Pulmonary artery endothelial cell (primary cell): ENCODE measurements around the gene KIFC1. TPM values are rescaled to one million over a fixed set of nuclear protein-coding genes. Genes with fewer than 3 reads are reported as not detected.
A peak's percentile ranks its signal among the peaks of the same experiment; 100 is the strongest.

ENCODE experiments used
- DNase-seq: peaks from one replicate; pipeline ENCODE4 v3.0.0-alpha.2; 2011; ENCODE audit warnings: low read depth, low spot score
- total RNA-seq: library from RNA; depleted of rRNA; stranded (reverse); fragments of >200 nt; gene quantifications from 2 replicates; pipeline ENCODE4 v1.2.3, GENCODE V29; 2014

KIFC1 gene
- total RNA-seq, 1 donor from 2014 or later: 19.9 TPM

GRCh38 chr6:33442283-33442682 is 50.7 kb downstream of the KIFC1 start:
- no peak for DNase-seq

- no peak for DNase-seq
Observed at GRCh38 chr6:33443025-33443424, 51.4 kb downstream of the KIFC1 start.

- DNase-seq: no peak
Observed at GRCh38 chr6:33443619-33444504, 52.2 kb downstream of the KIFC1 start.

DNA sequence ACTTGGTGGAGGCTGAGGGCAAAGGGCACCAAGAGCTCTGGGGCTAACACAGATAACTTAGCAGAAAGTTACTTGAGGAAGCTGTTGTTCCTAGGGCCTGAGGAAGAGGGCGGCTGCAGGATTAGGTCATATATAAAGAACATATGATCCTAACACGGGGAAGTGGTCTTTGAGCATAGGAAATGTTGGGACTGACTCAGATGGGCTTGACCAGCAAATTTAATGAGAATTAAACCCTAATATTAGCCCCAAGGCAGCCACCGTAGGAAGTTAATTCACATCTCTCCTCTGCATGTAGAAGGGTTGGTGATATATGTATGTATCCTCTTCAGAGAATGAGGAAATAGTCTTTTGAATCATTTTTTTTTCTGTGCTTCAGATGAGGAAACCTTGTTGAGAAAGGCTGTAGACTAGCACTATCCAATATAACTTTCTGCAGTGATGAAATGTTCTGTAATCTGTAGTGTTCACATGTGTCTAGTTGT is 53.5 kb downstream of the KIFC1 start:
- DNase-seq: no peak

DNA sequence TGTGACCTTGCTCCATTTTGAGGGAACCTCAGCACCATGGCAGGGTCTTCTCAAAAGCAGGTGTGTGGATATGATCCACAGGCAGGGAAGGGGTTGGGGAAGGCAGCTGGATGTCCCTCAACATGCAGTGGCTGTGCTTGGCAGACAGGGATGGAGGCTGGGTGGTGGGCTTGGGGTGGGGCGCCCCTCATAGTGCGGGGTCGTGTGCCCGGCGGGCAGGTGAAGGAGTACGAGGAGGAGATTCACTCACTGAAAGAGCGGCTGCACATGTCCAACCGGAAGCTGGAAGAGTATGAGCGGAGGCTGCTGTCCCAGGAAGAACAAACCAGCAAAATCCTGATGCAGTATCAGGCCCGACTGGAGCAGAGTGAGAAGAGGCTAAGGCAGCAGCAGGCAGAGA is 54.7 kb downstream of the KIFC1 start:
- DNase-seq: no peak

DNA sequence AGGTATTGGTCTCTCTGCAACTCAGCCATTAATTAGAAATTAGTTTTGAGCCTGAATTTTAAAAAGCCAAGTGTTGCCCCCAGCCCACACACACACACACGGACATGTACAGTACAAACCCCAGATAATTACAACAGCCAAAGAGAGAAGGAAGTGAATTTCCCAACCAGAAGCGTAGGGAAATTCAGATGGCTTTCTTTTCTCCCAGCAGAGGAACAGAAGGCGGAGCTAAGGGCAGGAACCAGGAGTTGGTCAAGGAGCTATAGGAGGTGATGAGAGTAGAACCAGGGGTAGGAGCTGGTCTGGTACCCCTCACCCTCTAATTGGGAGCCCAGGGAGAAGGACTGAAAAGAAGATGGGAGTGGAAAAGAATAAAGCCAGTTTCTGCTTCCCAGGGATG is 58.8 kb downstream of the KIFC1 start:
- no peak for DNase-seq

GRCh38 chr6:33451606-33452005 is 60.0 kb downstream of the KIFC1 start:
- DNase-seq: no peak

- DNase-seq: no peak
Observed at GRCh38 chr6:33452496-33452895, 60.9 kb downstream of the KIFC1 start.

- DNase-seq: no peak
Observed at GRCh38 chr6:33453393-33454008, 61.9 kb downstream of the KIFC1 start.

DNA sequence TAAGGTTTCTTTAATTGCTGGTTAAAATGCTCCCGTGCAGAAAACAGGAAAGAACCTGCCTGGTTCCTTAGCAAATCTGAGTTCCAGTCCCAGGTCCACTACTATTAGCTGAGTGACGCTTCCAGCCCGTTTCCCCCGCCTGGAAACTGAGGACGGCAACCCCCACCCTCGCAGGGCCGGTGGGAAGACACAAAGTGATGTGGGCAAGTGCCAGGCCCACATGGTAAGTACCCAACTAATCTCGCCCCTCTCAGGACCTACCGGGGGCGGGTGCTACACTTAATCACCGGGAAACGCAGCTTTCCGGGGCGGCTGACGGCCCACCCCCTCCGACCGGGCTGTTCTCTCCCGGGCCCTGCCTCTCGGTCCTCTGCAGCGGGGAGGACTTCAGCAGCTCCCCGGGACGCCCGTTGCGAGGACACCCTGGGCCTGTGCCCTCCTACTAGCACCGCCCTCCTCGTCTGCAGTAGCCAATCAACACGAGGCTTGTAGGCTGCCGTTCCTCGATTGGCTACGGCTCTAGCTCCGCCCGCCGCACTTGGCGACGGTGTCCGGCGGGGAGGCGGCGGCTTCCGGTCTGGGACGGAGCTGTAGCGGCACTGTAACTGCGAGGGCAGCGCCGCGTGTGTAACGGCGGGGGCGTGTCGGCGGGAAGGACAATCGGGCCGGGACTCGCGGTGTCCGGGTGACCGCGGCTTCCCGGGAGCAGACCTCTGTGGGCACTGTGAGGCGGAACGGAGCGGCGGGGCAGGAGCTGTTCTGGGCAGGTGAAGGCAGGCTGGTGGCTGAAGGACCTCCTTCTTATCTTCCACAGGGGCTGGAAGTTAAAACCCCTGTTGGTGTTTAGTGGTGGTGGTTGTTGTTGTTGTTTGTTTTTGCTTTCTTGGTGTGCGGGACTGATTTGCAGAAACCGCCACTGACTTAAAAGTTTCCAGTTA is 62.7 kb downstream of the KIFC1 start, which contains the start of gene ZBTB9:
TSS of gene ZBTB9 (plus strand) at position 568 of the 938 bp plus-strand sequence. CDS start 525 bp downstream, outside the sequence.
- DNase-seq: peak; percentile 83

- DNase-seq: no peak
Observed at GRCh38 chr6:33455051-33455450, 63.4 kb downstream of the KIFC1 start.

DNA sequence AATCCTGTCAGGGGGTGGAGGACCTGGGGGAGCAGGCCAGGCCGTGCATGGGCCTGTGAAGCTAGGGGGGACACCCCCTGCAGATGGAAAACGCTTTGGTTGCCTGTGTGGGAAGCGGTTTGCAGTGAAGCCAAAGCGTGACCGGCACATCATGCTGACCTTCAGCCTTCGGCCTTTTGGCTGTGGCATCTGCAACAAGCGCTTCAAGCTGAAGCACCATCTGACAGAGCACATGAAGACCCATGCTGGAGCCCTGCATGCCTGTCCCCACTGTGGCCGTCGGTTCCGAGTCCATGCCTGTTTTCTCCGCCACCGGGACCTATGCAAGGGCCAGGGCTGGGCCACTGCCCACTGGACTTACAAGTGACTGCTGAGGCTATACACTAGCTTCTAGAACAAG is 64.5 kb downstream of the KIFC1 start:
- no peak for DNase-seq

GRCh38 chr6:33458676-33459075 is 67.1 kb downstream of the KIFC1 start:
- no peak for DNase-seq

- no peak for DNase-seq
Observed at GRCh38 chr6:33459226-33459625, 67.6 kb downstream of the KIFC1 start.

Other genes with a start within 250 kb of the KIFC1 start
- gene COL11A2, start 199.4 kb upstream of the KIFC1 start, total RNA-seq: 0.07 and 0.11 TPM in 2 replicates
- gene RXRB, start 191.2 kb upstream of the KIFC1 start, total RNA-seq: 22.4 and 23.6 TPM in 2 replicates
- gene SLC39A7, start 191.0 kb upstream of the KIFC1 start, total RNA-seq: 107 and 131 TPM in 2 replicates
- 3.5 and 8.6 TPM in 2 replicates for gene HSD17B8, start 187.2 kb upstream of the KIFC1 start, total RNA-seq
- gene RING1, start 183.3 kb upstream of the KIFC1 start, total RNA-seq: 23.0 and 27.5 TPM in 2 replicates
- 32.1 and 33.0 TPM in 2 replicates for gene VPS52, start 119.9 kb upstream of the KIFC1 start, total RNA-seq
- gene RPS18, start 119.7 kb upstream of the KIFC1 start, total RNA-seq: 2,993 and 4,478 TPM in 2 replicates
- gene B3GALT4, start 114.7 kb upstream of the KIFC1 start, total RNA-seq: 2.8 and 4.7 TPM in 2 replicates
- gene WDR46, start 102.6 kb upstream of the KIFC1 start, total RNA-seq: 90.2 and 94.7 TPM in 2 replicates
- gene PFDN6, start 102.2 kb upstream of the KIFC1 start, total RNA-seq: 51.2 and 53.3 TPM in 2 replicates
- gene RGL2, start 92.9 kb upstream of the KIFC1 start, total RNA-seq: 39.4 and 42.5 TPM in 2 replicates
- gene TAPBP, start 77.7 kb upstream of the KIFC1 start, total RNA-seq: 48.7 and 71.1 TPM in 2 replicates
- gene ZBTB22, start 74.1 kb upstream of the KIFC1 start, total RNA-seq: 14.3 and 16.4 TPM in 2 replicates
- 48.6 and 49.9 TPM in 2 replicates for gene DAXX, start 68.9 kb upstream of the KIFC1 start, total RNA-seq
- 6.8 and 10.7 TPM in 2 replicates for gene PHF1, start 19.2 kb downstream of the KIFC1 start, total RNA-seq
- 49.5 and 51.8 TPM in 2 replicates for gene CUTA, start 26.3 kb downstream of the KIFC1 start, total RNA-seq
- 1.5 and 2.2 TPM in 2 replicates for gene SYNGAP1, start 28.2 kb downstream of the KIFC1 start, total RNA-seq
- gene ZBTB9, start 62.8 kb downstream of the KIFC1 start, total RNA-seq: 6.1 and 6.7 TPM in 2 replicates
- 21.9 and 22.9 TPM in 2 replicates for gene BAK1, start 188.5 kb downstream of the KIFC1 start, total RNA-seq
- 59.5 and 62.5 TPM in 2 replicates for gene ITPR3, start 229.5 kb downstream of the KIFC1 start, total RNA-seq